LoVo (cell line): ENCODE results near the gene DAB1.

Experiments
- DNase-seq: peaks from one replicate; pipeline ENCODE4 v3.0.0-alpha.2; 2016; ENCODE audit warnings: low spot score

Gene DAB1

GRCh38 chr1:57218487-57219079 lies 205.3 kb downstream of the DAB1 start:
- DNase-seq: no peak

- DNase-seq: no peak
Observed at GRCh38 chr1:57217905-57218304, 206.0 kb downstream of the DAB1 start.

- DNase-seq: no peak
Observed at GRCh38 chr1:57214951-57215575, 208.8 kb downstream of the DAB1 start.

- DNase-seq: no peak
Observed at GRCh38 chr1:57210881-57211280, 213.0 kb downstream of the DAB1 start.

GRCh38 chr1:57209495-57209894 lies 214.4 kb downstream of the DAB1 start:
- no peak for DNase-seq

- DNase-seq: no peak
Observed at GRCh38 chr1:57208741-57209302, 215.0 kb downstream of the DAB1 start.

- no peak for DNase-seq
Observed at GRCh38 chr1:57206038-57206437, 217.8 kb downstream of the DAB1 start.

GRCh38 chr1:57204942-57205787 lies 218.7 kb downstream of the DAB1 start:
- DNase-seq: no peak

GRCh38 chr1:57204091-57204490 lies 219.8 kb downstream of the DAB1 start:
- no peak for DNase-seq

GRCh38 chr1:57202241-57202640 lies 221.6 kb downstream of the DAB1 start:
- DNase-seq: no peak

- DNase-seq: no peak
Observed at GRCh38 chr1:57198912-57199311, 224.9 kb downstream of the DAB1 start.

GRCh38 chr1:57195436-57195941 lies 228.4 kb downstream of the DAB1 start:
- DNase-seq: no peak

GRCh38 chr1:57192222-57192621 lies 231.6 kb downstream of the DAB1 start:
- no peak for DNase-seq

- no peak for DNase-seq
Observed at GRCh38 chr1:57190898-57191297, 233.0 kb downstream of the DAB1 start.

GRCh38 chr1:57188168-57188567 lies 235.7 kb downstream of the DAB1 start:
- no peak for DNase-seq

GRCh38 chr1:57186455-57186854 lies 237.4 kb downstream of the DAB1 start:
- no peak for DNase-seq

- DNase-seq: no peak
Observed at GRCh38 chr1:57179001-57179400, 244.9 kb downstream of the DAB1 start.

- no peak for DNase-seq
Observed at GRCh38 chr1:57175506-57175905, 248.4 kb downstream of the DAB1 start.

GRCh38 chr1:57172040-57172439 lies 251.8 kb downstream of the DAB1 start:
- no peak for DNase-seq

GRCh38 chr1:57167997-57168396 lies 255.9 kb downstream of the DAB1 start:
- DNase-seq: no peak

- DNase-seq: no peak
Observed at GRCh38 chr1:57165546-57165945, 258.3 kb downstream of the DAB1 start.

GRCh38 chr1:57164584-57164983 lies 259.3 kb downstream of the DAB1 start:
- no peak for DNase-seq

- no peak for DNase-seq
Observed at GRCh38 chr1:57163789-57164188, 260.1 kb downstream of the DAB1 start.
